Measurements from ENCODE around the gene LMF2. TPM values are rescaled to one million over a fixed set of nuclear protein-coding genes. Genes with fewer than 3 reads are reported as not detected.

LMF2 gene
- total and polyA plus RNA-seq, 2 of the 8 experiments (the other 6 are each of a cell fraction or from before 2014, with no cell fraction given): 34.3 to 62.9 TPM

GRCh38 chr22:50502628-50503474 lies 4.7 kb downstream of the LMF2 start:
- Histone ChIP-seq H3K36me3 (ENCODE audit: control insufficient read depth in 2 of 4, insufficient read depth in 4 of 4, low read length in 3 of 4) (peaks cover 0 to 15% (median 0%) of the 10 kb centered on the region in 4 experiments; a peak in 2 of 8 replicates), H2AK5ac (ENCODE audit: low read depth, low read length) (no peak overlapping the region), H4K8ac (ENCODE audit: extremely low read depth, insufficient read depth, low read length) (no peak overlapping the region; the same call in 1 of the 2 replicates), H4K91ac (replicated peaks; ENCODE audit: insufficient read length, low read length) (no peak overlapping the region), H2BK12ac (ENCODE audit: low read depth, low read length) (no peak overlapping the region), H3K27ac (ENCODE audit: low read depth, low read length) (no peak overlapping the region), H3K4me3 (ENCODE audit: extremely low read depth in 1 of 4, insufficient read depth in 2 of 4, low read depth in 3 of 4, low read length in 4 of 4) (no peak overlapping the region), H2BK120ac (replicated peaks; ENCODE audit: low read depth, low read length) (no peak overlapping the region), H2AFZ (ENCODE audit: low read length) (no peak overlapping the region), H3K56ac (replicated peaks; ENCODE audit: insufficient read length, low read depth, low read length) (no peak overlapping the region), H3K14ac (ENCODE audit: insufficient read length) (no peak overlapping the region), H3K9ac (replicated peaks in 1 of 4; ENCODE audit: extremely low read depth in 1 of 4, low read depth in 3 of 4, low read length in 3 of 4) (no peak overlapping the region), H3K18ac (ENCODE audit: extremely low read depth, low read length) (no peak overlapping the region), H3K23ac (ENCODE audit: insufficient read length) (no peak overlapping the region), H2BK20ac (ENCODE audit: low read length) (no peak overlapping the region), H3K79me2 (ENCODE audit: control insufficient read depth in 1 of 2, insufficient read depth in 2 of 2, low read length in 2 of 2) (no peaks in the 10 kb centered on the region), H4K5ac (ENCODE audit: insufficient read length, low read depth, low read length) (no peak overlapping the region), H2BK5ac (ENCODE audit: low read depth, low read length) (no peak overlapping the region), H3K23me2 (ENCODE audit: low read depth, low read length) (peaks cover 7% of the 10 kb centered on the region; the same call in 1 of the 2 replicates), H3K4me1 (replicated peaks in 1 of 4; ENCODE audit: control insufficient read depth in 3 of 4, insufficient read depth in 4 of 4, low read length in 3 of 4) (peaks cover 0 to 8% (median 4%) of the 10 kb centered on the region in 4 experiments; a peak in 5 of 7 replicates), H3K79me1 (ENCODE audit: low read depth, low read length) (peaks cover 3% of the 10 kb centered on the region; the same call in 1 of the 2 replicates), H3K4me2 (ENCODE audit: insufficient read depth in 1 of 2, low read depth in 2 of 2, low read length in 2 of 2) (no peak overlapping the region), H3K4ac (replicated peaks; ENCODE audit: insufficient read length, low read depth, low read length) (no peak overlapping the region), H2BK15ac (ENCODE audit: low read length) (no peak overlapping the region), H4K20me1 (replicated peaks in 1 of 2; ENCODE audit: control insufficient read depth in 1 of 2, insufficient read depth in 2 of 2, low read length in 2 of 2) (peaks cover 0 to 13% of the 10 kb centered on the region in 2 experiments), H3K27me3 (replicated peaks in 1 of 4; ENCODE audit: control insufficient read depth in 3 of 4, extremely low read depth in 1 of 4, insufficient read depth in 3 of 4, low read length in 3 of 4) (no peaks in the 10 kb centered on the region), H3K9me3 (ENCODE audit: insufficient read depth in 2 of 2, low read depth in 1 of 2, low read length in 1 of 2) (no peaks in the 10 kb centered on the region)
- ChIA-PET CTCF (ENCODE audit: partially characterized antibody) (interaction anchor here (0.7 to 2.7 kb wide), 11 partner anchors 11 to 189 kb away, joined by 3 to 11 read pairs (median 3); partner anchors contain the start of gene MIOX), POLR2A (ENCODE audit: partially characterized antibody) (interaction anchor here (1.1 to 3.4 kb wide), 2 partner anchors 12 to 18 kb away, joined by 3 to 21 read pairs; no protein-coding TSS in a partner anchor)
- DNase-seq (ENCODE audit: low read depth in 1 of 2, low spot score in 2 of 2): no peak
- TF ChIP-seq RXRA (IDR thresholded peaks at IDR 0.05; ENCODE audit: insufficient read depth, low read depth, low read length): no peak
- no peak for TF ChIP-seq GABPA (IDR thresholded peaks at IDR 0.05; ENCODE audit: borderline replicate concordance, insufficient read depth, low read length)
- WGBS, 2 experiments (ENCODE audit: extremely low coverage in 1 of 2, insufficient coverage in 1 of 2, insufficient read length in 1 of 2, insufficient replicate concordance in 2 of 2, low coverage in 1 of 2, low lambda C conversion rate in 2 of 2, missing lambda C conversion rate in 1 of 2): 90% methylated on average over 24 of the region's 24 CpGs; no CpG with 5 or more reads in 1 of the 2 experiments
- FAIRE-seq: no peak

Data from H1 (cell line).